ENCODE measurements around the gene HOXB5.

GRCh38 chr17:48577330-48577945 lies 16.1 kb downstream of the HOXB5 start:
- TF ChIP-seq POLR2A (IDR thresholded peaks at IDR 0.05) (no peak), CTCF (IDR thresholded peaks at IDR 0.05) (no peak)

All from testis (tissue), 2 donors.